ENCODE data around the gene CCNO. TPM values are rescaled to one million over a fixed set of nuclear protein-coding genes. Genes with fewer than 3 reads are reported as not detected.
A peak's percentile ranks its signal among the peaks of the same experiment; 100 is the strongest.

The CCNO gene
- total RNA-seq, 1 donor from 2014 or later: not detected

- Mint-ChIP-seq H3K9me3 (no peaks in the 10 kb centered on the region), H3K27ac (no peak overlapping the region), H3K4me3 (peak overlapping the region; percentile 81), H3K4me1 (peaks cover 36% of the 10 kb centered on the region), H3K27me3 (peaks cover 68% of the 10 kb centered on the region), H3K36me3 (ENCODE audit: low read depth) (no peaks in the 10 kb centered on the region)
- CTCF ChIA-PET: interaction anchor here (0.8 kb wide), 1 partner anchor 11 kb away, joined by 3 read pairs; no protein-coding TSS in a partner anchor
- intact Hi-C loops (cut with micrococcal nuclease): loop anchor here (2.0 to 5.0 kb wide), 2 partner anchors 74 to 305 kb away; partner anchors contain the start of genes DHX29 and MTREX
- ATAC-seq (ENCODE audit: low read depth) (no peak), DNase-seq (peak; percentile 29)
- POLR2A ChIA-PET: interaction anchor here (0.7 to 1.2 kb wide), 3 partner anchors 70 to 75 kb away, joined by 4 to 10 read pairs (median 7); partner anchors contain the start of genes DHX29 and MTREX
- TF ChIP-seq, protein P1, sequence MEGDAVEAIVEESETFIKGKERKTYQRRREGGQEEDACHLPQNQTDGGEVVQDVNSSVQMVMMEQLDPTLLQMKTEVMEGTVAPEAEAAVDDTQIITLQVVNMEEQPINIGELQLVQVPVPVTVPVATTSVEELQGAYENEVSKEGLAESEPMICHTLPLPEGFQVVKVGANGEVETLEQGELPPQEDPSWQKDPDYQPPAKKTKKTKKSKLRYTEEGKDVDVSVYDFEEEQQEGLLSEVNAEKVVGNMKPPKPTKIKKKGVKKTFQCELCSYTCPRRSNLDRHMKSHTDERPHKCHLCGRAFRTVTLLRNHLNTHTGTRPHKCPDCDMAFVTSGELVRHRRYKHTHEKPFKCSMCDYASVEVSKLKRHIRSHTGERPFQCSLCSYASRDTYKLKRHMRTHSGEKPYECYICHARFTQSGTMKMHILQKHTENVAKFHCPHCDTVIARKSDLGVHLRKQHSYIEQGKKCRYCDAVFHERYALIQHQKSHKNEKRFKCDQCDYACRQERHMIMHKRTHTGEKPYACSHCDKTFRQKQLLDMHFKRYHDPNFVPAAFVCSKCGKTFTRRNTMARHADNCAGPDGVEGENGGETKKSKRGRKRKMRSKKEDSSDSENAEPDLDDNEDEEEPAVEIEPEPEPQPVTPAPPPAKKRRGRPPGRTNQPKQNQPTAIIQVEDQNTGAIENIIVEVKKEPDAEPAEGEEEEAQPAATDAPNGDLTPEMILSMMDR (IDR thresholded peaks at IDR 0.05): no peak
These were observed 980 bp downstream of the CCNO start for GRCh38 chr5:55232271-55232984.

DNA sequence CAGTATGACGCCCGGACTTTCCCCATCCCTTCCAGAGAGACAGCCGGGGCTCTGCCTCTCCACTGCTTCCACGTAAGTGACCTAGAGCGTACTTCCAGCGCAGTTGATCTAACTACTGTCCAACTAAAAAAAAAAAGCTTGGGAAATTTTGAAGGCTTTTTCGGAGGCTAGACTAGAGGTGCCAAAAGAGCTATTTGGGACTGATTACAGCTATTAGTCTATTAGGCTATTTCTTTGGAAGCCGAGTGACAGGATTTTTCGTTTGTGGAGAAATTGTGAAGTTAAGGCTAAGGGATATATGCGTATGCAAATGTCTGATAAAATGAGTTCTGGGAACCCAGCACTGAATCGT lies 1.5 kb downstream of the CCNO start:
- Mint-ChIP-seq H3K9me3 (no peaks in the 10 kb centered on the region), H3K36me3 (ENCODE audit: low read depth) (no peaks in the 10 kb centered on the region), H3K4me1 (peaks cover 37% of the 10 kb centered on the region), H3K27ac (no peak overlapping the region), H3K4me3 (peak overlapping the region; percentile 81), H3K27me3 (peaks cover 68% of the 10 kb centered on the region)
- TF ChIP-seq, protein P1 (IDR thresholded peaks at IDR 0.05): no peak
- intact Hi-C loops (cut with micrococcal nuclease): loop anchor here (1.0 to 5.0 kb wide), 3 partner anchors 9 to 305 kb away; partner anchors contain the start of genes DHX29 and MTREX
- CTCF ChIA-PET: interaction anchor here (1.4 kb wide), 1 partner anchor 60 kb away, joined by 4 read pairs; no protein-coding TSS in a partner anchor
- no peak for DNase-seq
- ATAC-seq (ENCODE audit: low read depth): no peak
- POLR2A ChIA-PET: interaction anchor here (1.2 kb wide), 1 partner anchor 75 kb away, joined by 7 read pairs; the partner anchor contains the start of genes DHX29 and MTREX

GRCh38 chr5:55231029-55231918 lies 2.1 kb downstream of the CCNO start:
- no peak overlapping the region for H3K27ac Mint-ChIP-seq
- POLR2A ChIA-PET: interaction anchor here (1.2 kb wide), 1 partner anchor 76 kb away, joined by 7 read pairs; the partner anchor contains the start of genes DHX29 and MTREX
- TF ChIP-seq, protein P1 (IDR thresholded peaks at IDR 0.05): no peak
- H3K4me3 Mint-ChIP-seq: peak overlapping the region; percentile 81
- ATAC-seq (ENCODE audit: low read depth) (no peak), DNase-seq (peak; percentile 35)
- CTCF ChIA-PET: interaction anchor here (1.4 kb wide), 1 partner anchor 59 kb away, joined by 4 read pairs; no protein-coding TSS in a partner anchor
- intact Hi-C loops (cut with micrococcal nuclease): loop anchor here (1.0 to 5.0 kb wide), 2 partner anchors 8 to 306 kb away; no protein-coding TSS in a partner anchor
- H3K27me3 Mint-ChIP-seq: peaks cover 63% of the 10 kb centered on the region
- H3K36me3 Mint-ChIP-seq (ENCODE audit: low read depth): no peaks in the 10 kb centered on the region
- peaks cover 39% of the 10 kb centered on the region for H3K4me1 Mint-ChIP-seq
- H3K9me3 Mint-ChIP-seq: no peaks in the 10 kb centered on the region

GRCh38 chr5:55230086-55230629 lies 3.2 kb downstream of the CCNO start:
- H3K9me3 Mint-ChIP-seq: no peaks in the 10 kb centered on the region
- POLR2A ChIA-PET: no interaction called here
- H3K27ac Mint-ChIP-seq: no peak overlapping the region
- CTCF ChIA-PET: no interaction called here
- TF ChIP-seq, protein P1 (IDR thresholded peaks at IDR 0.05): no peak
- H3K4me1 Mint-ChIP-seq: peaks cover 43% of the 10 kb centered on the region
- intact Hi-C loops (cut with micrococcal nuclease): loop anchor here (5.0 kb wide), 1 partner anchor 307 kb away; no protein-coding TSS in a partner anchor
- ATAC-seq (ENCODE audit: low read depth) (no peak), DNase-seq (no peak)
- H3K4me3 Mint-ChIP-seq: no peak overlapping the region
- H3K27me3 Mint-ChIP-seq: peaks cover 72% of the 10 kb centered on the region
- H3K36me3 Mint-ChIP-seq (ENCODE audit: low read depth): no peaks in the 10 kb centered on the region

Data from activated B cell treated with CpG ODN at 0.5 μM for 24 hours (primary cell).